ENCODE results near the gene C1QL4. TPM values are rescaled to one million over a fixed set of nuclear protein-coding genes. Genes with fewer than 3 reads are reported as not detected.
"Not testable (repeated sequence)": the region's sequence is repeated elsewhere in the genome, so short reads cannot be mapped to it uniquely, and the experiment has no call there.

C1QL4 gene
- total RNA-seq, 1 donor from 2014 or later = not detected

DNA sequence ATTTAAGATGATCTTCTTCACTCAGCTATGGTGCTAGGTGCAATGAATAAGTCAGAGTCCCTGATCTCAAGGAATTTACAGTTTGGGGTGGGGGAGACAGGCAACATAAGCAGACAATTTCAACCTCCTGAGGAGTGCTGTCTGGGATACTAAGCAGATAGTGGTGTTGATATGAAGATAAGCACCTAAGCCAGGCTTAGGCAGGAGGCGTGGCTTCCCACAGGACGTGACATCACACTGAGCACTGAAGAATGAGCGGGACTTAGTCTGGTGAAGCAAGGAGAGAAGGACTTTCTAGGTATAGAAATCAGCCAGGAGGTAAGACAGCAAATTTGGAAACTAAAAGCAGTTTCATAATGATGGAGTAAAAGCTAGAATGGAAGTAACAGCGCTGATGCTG lies 35.2 kb downstream of the C1QL4 start:
- no peak for DNase-seq

- DNase-seq = no peak
These were observed 38.8 kb downstream of the C1QL4 start for GRCh38 chr12:49298160-49298559.

DNA sequence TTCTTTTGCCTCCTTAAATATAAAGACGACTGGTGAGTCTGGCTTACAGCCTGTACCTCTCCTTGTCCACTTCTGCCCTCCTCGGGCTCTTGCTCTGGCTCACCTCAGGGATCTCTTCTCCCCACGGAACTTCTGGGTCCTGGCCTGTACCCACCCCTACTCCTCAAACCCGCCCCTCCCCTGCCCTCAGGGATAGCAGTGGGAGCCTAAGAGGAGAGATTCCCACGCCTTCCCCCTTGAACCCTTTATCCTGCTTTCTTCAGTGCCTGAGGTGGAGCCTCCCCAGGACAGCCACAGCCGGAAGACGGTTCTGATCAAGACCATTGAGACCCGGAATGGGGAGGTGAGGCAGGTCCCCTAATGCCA lies 39.3 kb downstream of the C1QL4 start:
- DNase-seq = no peak

DNA sequence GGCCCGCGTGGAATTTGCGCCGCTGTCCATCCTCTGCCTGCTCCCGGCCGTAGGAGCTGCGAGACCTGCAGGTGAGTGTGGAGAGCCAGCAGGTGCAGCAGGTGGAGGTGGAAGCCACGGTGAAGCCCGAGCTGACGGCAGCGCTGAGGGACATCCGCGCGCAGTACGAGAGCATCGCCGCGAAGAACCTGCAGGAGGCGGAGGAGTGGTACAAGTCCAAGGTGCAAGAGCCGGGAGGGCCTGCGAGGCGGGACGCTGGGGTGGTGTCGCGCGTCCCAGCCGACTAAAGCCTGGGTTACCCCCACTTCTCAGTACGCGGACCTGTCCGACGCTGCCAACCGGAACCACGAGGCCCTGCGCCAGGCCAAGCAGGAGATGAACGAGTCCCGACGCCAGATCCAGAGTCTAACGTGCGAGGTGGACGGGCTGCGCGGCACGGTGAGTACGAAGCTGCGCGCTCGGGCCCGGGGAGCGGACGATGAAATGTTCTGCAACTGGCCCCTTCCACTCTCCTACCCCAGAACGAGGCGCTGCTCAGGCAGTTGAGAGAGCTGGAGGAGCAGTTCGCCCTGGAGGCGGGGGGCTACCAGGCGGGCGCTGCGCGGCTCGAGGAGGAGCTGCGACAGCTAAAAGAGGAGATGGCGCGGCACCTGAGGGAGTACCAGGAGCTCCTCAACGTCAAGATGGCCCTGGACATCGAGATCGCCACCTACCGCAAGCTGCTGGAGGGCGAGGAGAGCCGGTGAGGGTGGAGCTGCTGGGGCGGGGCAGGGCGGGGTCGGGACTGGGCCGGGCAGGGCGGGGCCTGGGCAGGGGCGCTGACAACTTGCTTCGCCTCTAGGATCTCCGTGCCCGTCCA lies 39.9 kb downstream of the C1QL4 start:
- no peak for DNase-seq

GRCh38 chr12:49296034-49296835 lies 40.8 kb downstream of the C1QL4 start:
- DNase-seq = no peak

DNA sequence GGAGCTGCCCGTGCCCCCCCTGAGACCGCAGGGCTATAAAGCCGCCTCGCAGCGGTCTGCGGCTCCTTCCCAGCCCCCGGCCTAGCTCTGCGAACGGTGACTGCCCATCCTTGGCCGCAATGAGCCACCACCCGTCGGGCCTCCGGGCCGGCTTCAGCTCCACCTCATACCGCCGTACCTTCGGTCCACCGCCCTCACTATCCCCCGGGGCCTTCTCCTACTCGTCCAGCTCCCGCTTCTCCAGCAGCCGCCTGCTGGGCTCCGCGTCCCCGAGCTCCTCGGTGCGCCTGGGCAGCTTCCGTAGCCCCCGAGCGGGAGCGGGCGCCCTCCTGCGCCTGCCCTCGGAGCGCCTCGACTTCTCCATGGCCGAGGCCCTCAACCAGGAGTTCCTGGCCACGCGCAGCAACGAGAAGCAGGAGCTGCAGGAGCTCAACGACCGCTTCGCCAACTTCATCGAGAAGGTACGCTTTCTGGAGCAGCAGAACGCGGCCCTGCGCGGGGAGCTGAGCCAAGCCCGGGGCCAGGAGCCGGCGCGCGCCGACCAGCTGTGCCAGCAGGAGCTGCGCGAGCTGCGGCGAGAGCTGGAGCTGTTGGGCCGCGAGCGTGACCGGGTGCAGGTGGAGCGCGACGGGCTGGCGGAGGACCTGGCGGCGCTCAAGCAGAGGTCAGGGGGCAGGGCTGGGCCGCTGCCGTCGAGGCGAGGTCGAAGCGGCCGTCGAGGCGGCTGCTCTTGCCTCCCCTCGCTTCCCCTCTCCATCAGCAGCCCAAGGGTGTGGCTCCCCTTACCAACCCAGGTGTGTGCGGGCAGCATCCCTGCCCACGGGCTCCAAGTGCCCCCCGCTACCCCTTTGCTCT lies 41.7 kb downstream of the C1QL4 start, which contains the start of gene PRPH:
Gene PRPH (plus strand): TSS at position 66 of the 855 bp plus-strand sequence. CDS start 54 bp downstream, at position 120.
- no peak for DNase-seq

GRCh38 chr12:49294804-49295081 lies 42.2 kb downstream of the C1QL4 start:
- no peak for DNase-seq

DNA sequence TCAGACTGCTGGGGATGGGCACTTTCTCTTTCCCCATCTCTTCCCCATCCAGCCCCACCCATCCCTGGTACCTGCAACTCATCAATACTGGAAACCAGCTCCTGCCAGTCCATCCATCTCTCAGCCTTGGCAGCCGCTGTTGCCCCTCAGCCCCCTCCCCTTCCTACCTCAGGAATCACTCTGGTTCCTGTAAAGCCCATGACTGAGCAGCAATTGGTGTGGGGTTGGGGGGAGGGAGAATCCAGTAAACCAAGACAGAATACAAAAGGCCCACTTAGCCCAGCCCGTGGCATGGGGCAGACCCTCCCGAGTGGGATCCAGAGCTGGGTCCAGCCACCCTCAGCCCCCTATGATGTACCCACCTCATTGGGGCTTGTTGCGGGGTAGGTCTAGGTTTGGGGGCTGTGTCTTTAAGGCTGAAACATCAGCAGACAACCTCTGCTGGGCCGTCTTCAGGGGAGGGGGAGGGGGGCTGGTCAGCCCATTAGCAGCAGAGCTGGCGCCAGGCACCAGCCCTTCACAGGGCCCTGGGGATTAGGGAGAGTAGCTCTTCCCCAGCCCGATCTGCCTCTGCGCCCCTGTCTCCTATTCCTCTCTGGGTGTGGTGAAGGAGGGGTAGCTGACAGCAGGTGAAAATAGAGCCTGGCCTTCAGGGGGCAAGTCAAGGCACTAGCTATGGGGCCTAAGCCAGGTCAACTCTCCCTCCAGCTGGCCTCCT lies 42.7 kb downstream of the C1QL4 start:
- DNase-seq = no peak

- no peak for DNase-seq
These were observed 43.7 kb downstream of the C1QL4 start for GRCh38 chr12:49293056-49293956.

DNA sequence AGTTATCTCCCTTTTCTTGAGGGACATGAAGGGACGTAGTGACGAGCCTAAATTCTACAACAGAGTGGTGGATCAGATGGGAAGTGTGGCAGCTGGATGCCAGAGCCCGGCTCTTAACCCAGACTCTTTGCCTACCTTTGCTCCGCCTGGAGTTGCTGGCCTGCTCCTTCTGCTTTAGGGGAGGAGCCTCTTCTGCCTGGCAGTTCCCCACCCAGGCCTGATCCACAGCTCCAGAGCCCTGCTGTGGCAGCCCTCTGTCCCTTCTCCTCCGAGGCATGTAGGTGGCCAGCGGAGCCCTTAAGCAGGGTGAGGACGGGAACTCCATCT lies 44.3 kb downstream of the C1QL4 start:
- DNase-seq = no peak

GRCh38 chr12:49288922-49289555 lies 47.9 kb downstream of the C1QL4 start:
- no peak for DNase-seq

GRCh38 chr12:49288412-49288853 lies 48.6 kb downstream of the C1QL4 start:
- DNase-seq = peak; percentile 47

DNA sequence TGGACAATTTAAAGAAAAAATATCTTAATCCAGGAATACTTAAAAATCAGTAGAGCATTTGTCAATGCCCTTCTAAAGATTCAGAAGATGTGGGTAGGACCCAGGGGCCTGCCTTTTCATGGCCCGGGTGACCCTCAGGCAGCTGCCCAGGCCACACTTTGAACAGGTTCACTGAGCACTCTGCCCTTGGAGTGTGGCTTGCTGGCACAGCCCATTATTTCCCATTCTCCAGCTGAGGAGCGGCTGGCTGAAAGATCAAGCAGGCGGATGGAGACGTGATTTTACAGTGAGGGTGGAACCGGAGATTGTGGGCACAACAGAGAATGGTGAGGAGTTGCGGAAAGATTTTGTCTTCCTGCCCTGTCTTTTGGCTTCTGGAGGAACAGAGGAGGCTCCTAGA lies 49.1 kb downstream of the C1QL4 start:
- DNase-seq = no peak

DNA sequence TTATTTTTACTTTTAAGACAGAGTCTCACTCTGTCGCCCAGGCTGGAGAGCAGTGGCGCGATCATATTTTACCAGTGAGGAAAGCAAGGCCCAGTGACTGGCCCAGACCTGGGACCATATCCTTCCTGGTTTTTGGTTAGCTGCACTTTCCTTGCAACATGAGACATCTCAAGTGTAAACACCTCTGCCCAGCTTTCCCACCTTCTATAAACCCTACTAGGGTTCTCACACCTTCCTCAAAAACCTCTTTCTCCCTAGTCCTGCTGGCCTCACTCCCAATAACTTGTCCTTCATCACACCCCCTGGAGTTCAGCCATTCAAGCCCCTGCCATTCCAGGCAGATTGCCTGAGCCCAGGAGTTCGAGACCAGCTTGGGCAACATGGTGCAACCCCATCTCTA lies 52.3 kb downstream of the C1QL4 start:
- DNase-seq = no peak

- DNase-seq = no peak
These were observed 53.2 kb downstream of the C1QL4 start for GRCh38 chr12:49283541-49284429.

DNA sequence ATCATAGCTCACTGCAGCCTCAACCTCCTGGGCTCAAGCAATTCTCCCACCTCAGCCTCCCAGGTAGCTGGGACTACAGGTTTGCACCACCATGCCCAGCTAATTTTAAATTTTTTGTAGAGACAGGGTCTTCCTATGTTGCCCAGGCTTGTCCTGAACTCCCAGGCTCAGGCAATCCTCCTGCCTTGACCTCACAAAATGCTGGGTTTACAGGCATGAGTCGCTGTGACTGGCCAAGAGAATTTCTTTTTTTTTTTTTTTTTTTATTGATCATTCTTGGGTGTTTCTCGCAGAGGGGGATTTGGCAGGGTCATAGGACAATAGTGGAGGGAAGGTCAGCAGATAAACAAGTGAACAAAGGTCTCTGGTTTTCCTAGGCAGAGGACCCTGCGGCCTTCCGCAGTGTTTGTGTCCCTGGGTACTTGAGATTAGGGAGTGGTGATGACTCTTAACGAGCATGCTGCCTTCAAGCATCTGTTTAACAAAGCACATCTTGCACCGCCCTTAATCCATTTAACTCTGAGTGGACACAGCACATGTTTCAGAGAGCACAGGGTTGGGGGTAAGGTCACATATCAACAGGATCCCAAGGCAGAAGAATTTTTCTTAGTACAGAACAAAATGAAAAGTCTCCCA lies 54.1 kb downstream of the C1QL4 start:
- not testable (repeated sequence) for DNase-seq
